Measurements from ENCODE around the gene TNIK.

The TNIK gene

DNA sequence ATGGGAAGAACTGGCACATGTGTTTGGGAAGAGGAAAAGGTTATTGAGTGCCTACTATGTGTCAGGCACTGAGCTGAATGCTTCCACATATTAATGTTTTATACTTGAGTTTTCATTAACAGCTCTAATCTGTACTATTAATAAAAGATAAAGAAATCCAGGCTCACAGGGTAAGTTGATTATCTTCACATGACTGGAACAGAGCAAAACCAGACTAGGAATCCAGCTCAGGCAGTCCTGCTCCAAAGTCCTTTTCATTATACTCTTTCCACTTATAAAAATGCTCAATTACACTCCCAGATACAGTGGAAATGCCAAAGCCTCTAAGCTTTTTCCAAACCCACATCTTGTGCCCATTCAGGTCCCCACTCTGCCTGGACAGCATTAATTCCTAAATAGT, 97.6 kb downstream of the TNIK start:
- no peak for DNase-seq (ENCODE audit: low read depth)

DNA sequence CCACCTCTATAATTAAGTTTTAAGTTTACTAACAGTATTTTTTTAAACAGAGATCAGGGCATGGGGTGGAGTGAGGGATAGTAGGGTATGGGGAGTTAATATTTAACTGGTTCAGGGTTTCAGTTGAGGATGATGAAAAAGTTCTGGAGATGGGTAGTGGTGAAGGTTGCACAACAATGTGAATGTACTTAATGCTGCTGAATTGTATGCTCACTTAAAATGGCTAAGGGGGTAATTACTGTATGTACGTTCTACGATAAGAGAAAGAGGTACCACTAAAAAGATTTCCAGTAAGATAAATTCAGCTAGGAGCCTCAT, 101.4 kb downstream of the TNIK start:
- DNase-seq (ENCODE audit: low read depth): no peak

DNA sequence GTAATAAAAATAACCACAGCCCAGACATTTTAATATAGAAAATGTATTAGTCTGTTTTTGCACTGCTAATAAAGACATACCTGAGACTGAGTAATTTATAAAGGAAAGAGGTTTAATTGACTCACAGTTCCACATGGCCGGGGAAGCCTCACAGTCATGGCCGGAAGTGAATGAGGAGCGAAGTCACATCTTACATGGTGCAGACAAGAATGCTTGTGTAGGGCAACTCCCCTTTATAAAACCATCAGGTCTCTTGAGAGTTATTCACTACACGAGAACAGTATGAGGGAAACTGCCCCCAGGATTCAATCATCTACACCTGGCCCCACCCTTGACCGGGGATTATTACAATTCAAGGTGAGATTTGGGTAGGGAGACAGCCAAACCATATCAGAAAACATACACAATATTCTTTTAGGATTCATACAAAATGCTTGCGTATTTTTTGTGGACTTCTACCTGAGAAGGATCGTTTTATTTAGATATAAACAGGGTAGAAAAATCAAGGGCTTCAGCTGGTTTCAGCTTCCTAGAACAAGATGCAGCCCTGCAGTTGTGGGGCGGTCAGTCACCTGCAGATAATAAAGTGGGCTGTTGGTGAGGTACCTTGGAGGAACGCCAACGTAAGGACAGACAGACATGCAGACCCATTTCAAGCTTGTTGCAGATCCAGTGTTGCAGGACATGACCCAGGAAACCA, 101.9 kb downstream of the TNIK start:
- DNase-seq (ENCODE audit: low read depth): no peak

- DNase-seq (ENCODE audit: low read depth): no peak
Measured at GRCh38 chr3:171357721-171358120, 102.5 kb downstream of the TNIK start.

DNA sequence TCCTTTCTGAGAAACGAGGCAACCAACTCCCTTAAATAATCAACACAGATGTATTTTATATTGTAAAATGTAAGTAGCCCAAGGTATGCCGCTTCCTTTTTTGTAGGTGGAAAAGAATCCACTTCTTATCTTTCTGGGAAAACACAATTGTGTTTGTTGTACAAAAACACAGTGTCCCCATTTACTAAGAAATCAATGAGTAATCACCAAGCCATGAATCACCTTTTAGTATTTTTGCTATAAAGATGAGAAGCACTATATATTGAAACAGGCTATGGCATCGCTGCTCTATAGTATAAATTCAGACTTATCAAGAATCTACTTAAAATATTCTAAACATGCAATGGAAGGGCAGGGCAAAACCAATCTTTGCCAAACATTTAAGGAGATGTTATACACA, 104.0 kb downstream of the TNIK start:
- no peak for DNase-seq (ENCODE audit: low read depth)

- DNase-seq (ENCODE audit: low read depth): no peak
Measured at GRCh38 chr3:171354706-171355582, 105.3 kb downstream of the TNIK start.

DNA sequence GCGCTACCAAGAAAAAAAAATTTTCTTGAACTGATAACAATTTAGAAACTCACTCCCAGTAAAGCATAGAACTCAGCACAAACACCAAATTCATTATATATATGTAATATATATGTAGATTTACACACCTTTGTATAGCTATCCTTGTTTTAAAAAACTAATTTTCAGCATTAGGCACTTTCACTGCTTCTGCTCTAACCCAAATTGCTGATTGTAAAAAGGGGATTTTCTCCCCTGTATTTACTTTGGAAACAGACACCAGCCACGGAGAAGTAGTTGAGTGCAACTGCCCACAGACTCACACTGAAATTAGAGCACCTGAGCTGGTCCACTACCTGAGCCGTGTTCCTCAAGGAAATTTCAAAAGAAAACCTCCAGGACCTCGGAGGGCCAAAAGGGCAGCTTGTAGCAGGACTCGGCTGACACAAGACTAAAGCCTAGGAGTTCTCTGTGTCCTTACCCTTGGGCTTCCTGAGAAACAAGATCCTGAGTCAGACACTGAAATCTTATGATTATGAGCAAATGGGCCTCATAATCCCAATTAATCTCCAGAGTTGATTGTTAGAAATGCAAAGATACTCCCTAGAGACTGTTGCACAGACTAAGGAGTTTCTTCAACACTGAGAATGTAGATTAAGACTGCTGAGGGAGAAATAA, 106.0 kb downstream of the TNIK start:
- DNase-seq (ENCODE audit: low read depth): no peak

GRCh38 chr3:171353423-171353822, 106.8 kb downstream of the TNIK start:
- no peak for DNase-seq (ENCODE audit: low read depth)

- no peak for DNase-seq (ENCODE audit: low read depth)
Measured at GRCh38 chr3:171352387-171352935, 107.7 kb downstream of the TNIK start.

DNA sequence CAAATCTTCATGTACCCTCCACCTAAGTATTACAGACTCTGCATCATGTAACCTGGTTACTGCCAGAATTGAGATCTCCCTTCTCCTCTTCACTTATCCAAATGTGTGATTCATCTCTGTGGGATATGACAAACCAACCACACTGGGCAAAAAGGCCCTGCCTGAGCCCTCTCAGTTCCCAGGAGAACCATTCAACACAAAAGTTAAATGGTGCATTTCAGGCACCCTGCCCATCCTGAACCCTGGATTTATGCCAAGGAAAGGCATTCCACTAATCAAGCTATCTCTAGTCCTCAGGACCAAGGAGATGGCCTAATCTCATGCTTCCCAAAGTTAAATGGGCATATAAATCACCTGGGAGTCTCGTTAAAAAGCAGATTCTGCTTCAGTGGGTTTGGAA, 108.5 kb downstream of the TNIK start:
- no peak for DNase-seq (ENCODE audit: low read depth)

- no peak for DNase-seq (ENCODE audit: low read depth)
Measured at GRCh38 chr3:171350364-171350763, 109.8 kb downstream of the TNIK start.

DNA sequence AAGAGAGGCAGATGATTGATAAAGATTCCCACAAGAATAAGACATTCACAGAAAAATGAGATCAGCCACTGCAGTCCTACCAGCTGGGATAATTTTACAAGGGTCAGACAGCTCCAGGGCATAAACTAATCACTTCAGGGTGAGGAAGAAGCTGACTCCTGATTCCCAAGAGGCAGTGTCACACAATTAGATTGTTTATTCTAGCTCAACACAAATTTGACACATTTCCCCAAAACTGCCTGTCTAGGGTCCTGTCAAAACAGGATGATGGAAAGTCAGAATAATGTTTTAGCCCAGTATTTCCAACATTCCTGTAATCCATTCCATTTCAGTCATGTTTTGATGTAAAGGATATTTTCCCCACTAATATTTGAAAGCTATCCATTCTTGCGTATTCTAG, 110.8 kb downstream of the TNIK start:
- no peak for DNase-seq (ENCODE audit: low read depth)

GRCh38 chr3:171348121-171348520, 112.1 kb downstream of the TNIK start:
- DNase-seq (ENCODE audit: low read depth): no peak

DNA sequence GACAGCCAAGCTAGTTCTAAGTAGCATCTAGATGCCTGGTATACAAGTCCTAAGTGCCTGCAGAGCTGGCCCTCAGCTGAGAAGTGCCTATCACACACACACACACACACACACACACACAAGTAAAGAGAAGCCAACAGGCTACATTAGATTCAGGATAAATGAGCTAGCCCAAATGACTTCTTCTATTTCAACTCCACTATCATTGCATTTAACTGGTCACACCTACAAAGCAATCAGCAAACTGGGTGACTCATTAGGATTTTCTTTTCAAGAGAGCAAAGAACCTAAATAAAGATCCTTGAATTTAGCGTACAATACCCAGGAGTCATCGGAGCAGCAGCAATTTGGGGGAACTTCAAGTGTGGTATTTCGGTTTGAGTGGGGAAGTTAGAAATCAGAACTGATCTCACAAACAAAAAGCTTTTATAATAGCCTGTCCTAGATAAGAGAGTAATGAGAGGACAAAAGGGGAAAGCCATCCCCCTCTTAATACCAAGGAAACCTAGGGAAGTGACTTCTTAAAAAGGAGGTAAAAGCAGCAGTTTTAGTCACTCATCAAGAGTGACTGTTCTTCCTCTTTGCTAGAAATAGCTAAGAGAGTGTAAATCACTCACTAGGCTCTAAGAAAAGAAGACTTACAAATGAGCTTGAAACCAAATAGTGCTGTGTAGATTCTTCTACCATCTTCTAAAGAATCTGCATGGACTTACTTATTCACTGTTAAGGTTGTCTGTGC, 112.7 kb downstream of the TNIK start:
- no peak for DNase-seq (ENCODE audit: low read depth)

GRCh38 chr3:171346582-171347300, 113.5 kb downstream of the TNIK start:
- no peak for DNase-seq (ENCODE audit: low read depth)

GRCh38 chr3:171346019-171346418, 114.2 kb downstream of the TNIK start:
- no peak for DNase-seq (ENCODE audit: low read depth)

GRCh38 chr3:171345107-171345843, 114.9 kb downstream of the TNIK start:
- no peak for DNase-seq (ENCODE audit: low read depth)

GRCh38 chr3:171343693-171344092, 116.5 kb downstream of the TNIK start:
- DNase-seq (ENCODE audit: low read depth): no peak

- DNase-seq (ENCODE audit: low read depth): no peak
Measured at GRCh38 chr3:171342783-171343420, 117.3 kb downstream of the TNIK start.

- no peak for DNase-seq (ENCODE audit: low read depth)
Measured at GRCh38 chr3:171342200-171342599, 118.0 kb downstream of the TNIK start.
